Body of pancreas (tissue), 4 donors: ENCODE data around the gene NFIA. TPM values are rescaled to one million over a fixed set of nuclear protein-coding genes. Genes with fewer than 3 reads are reported as not detected.

Source experiments
- ATAC-seq: fragments of 150-250 bp; one replicate; pipeline ENCODE4 v1.9.1; 2016
- DNase-seq, 4 donors: peaks; one replicate each; pipeline ENCODE4 v3.0.0-alpha.2; 2019
- H3K27ac ChIP-seq, 4 donors: fragments of 200-600 bp; sonication (generic); 1 replicate in 3 of 4; 2 replicates in 1 of 4; pipeline versions ENCODE4 v1.5.1 to v1.6.1; 2016 to 2019; ENCODE audit warnings: mild to moderate bottlenecking in 1 of 4, mixed read lengths in 1 of 4, moderate library complexity in 1 of 4
- H3K27me3 ChIP-seq, 2 donors: fragments of 200-600 bp; sonication (generic); one replicate each; pipeline ENCODE4 v1.6.0; 2016; ENCODE audit warnings: mild to moderate bottlenecking in 1 of 2
- H3K36me3 ChIP-seq, 2 donors: fragments of 200-600 bp; sonication (generic); replicated peaks in 1 of 2; 2 replicates each; pipeline ENCODE4 v1.5.1; 2016; ENCODE audit warnings: low read depth in 2 of 2; ENCODE audit not compliant: insufficient read depth in 1 of 2
- H3K4me1 ChIP-seq: fragments of 200-600 bp; sonication (generic); one replicate; pipeline ENCODE4 v1.6.0; 2016
- H3K4me3 ChIP-seq, 2 donors: fragments of 200-600 bp; sonication (generic); 1 replicate in 1 of 2; 2 replicates in 1 of 2; pipeline ENCODE4 v1.5.1; 2016 to 2019
- H3K9me3 ChIP-seq, 3 donors: fragments of 200-600 bp; sonication (generic); 1 replicate in 2 of 3; 2 replicates in 1 of 3; pipeline ENCODE4 v1.5.1; 2016
- CTCF ChIP-seq, 7 experiments: fragments of 450-650 bp in 4 of 7; fragments of 200-600 bp in 3 of 7; sonication (generic) in 3 of 7; IDR thresholded peaks; one replicate each; pipeline ENCODE4 v1.5.1; 2016 to 2019; ENCODE audit warnings: antibody characterized with exemption in 7 of 7
- POLR2A ChIP-seq, 3 donors: fragments of 450-650 bp; IDR thresholded peaks; one replicate each; pipeline ENCODE4 v1.6.1; 2016; ENCODE audit warnings: antibody characterized with exemption in 3 of 3, mild to moderate bottlenecking in 2 of 3
- WGBS, 2 donors: methylation state at CpG; one replicate each; pipeline ENCODE4 v1.1.5; 2017; 5-methylcytosine and 5-hydroxymethylcytosine counted together
- intact Hi-C: fragments of 100-400 bp; cut with DNase I; formaldehyde crosslinking; loops from one replicate; pipeline ENCODE4 v1.15.1; 2023
- total RNA-seq, 2 donors: library from RNA; depleted of rRNA; stranded (reverse); fragments of >200 nt; gene quantifications; one replicate each; pipeline ENCODE4 v1.1.0, GENCODE V29; 2016

The NFIA gene
- total RNA-seq, 2 donors from 2014 or later, result 21.5 to 32.3 TPM

- H3K9me3 ChIP-seq, result no peaks in the 10 kb centered on the region
- intact Hi-C loops, result no loop called here
- H3K4me3 ChIP-seq, result no peak overlapping the region
- no peak for TF ChIP-seq CTCF (IDR thresholded peaks at IDR 0.05)
- TF ChIP-seq POLR2A (IDR thresholded peaks at IDR 0.05), result no peak
- ATAC-seq, result no peak
- no peak for DNase-seq
- H3K27ac ChIP-seq, result no peak overlapping the region
- peaks cover 8% of the 10 kb centered on the region for H3K4me1 ChIP-seq
- no peaks in the 10 kb centered on the region for H3K36me3 ChIP-seq
- H3K27me3 ChIP-seq, result no peaks in the 10 kb centered on the region
- 88 to 90% methylated on average over 8 of the region's 8 CpGs for WGBS, 2 donors
These were observed 116.2 kb downstream of the NFIA start for GRCh38 chr1:61198554-61198953.

- intact Hi-C loops, result no loop called here
- H3K9me3 ChIP-seq, result no peaks in the 10 kb centered on the region
- no peaks in the 10 kb centered on the region for H3K36me3 ChIP-seq
- no peak overlapping the region for H3K27ac ChIP-seq
- H3K4me1 ChIP-seq, result peaks cover 8% of the 10 kb centered on the region
- no peak for TF ChIP-seq CTCF (IDR thresholded peaks at IDR 0.05)
- TF ChIP-seq POLR2A (IDR thresholded peaks at IDR 0.05), result no peak
- no peak overlapping the region for H3K4me3 ChIP-seq
- DNase-seq, result no peak
- 86 to 90% methylated on average over 5 of the region's 5 CpGs for WGBS, 2 donors
- ATAC-seq, result no peak
- H3K27me3 ChIP-seq, result no peaks in the 10 kb centered on the region
These were observed 118.7 kb downstream of the NFIA start for GRCh38 chr1:61201035-61201434.

GRCh38 chr1:61202854-61203598 is 120.7 kb downstream of the NFIA start:
- Histone ChIP-seq H3K9me3 (no peaks in the 10 kb centered on the region), H3K4me3 (no peak overlapping the region), H3K36me3 (no peaks in the 10 kb centered on the region), H3K27ac (no peak overlapping the region), H3K4me1 (peaks cover 7% of the 10 kb centered on the region), H3K27me3 (no peaks in the 10 kb centered on the region)
- DNase-seq (no peak), ATAC-seq (no peak)
- 82 to 87% methylated on average over 11 of the region's 11 CpGs for whole genome bisulfite sequencing, 2 donors
- intact Hi-C loops, result no loop called here
- TF ChIP-seq POLR2A (IDR thresholded peaks at IDR 0.05) (no peak), CTCF (IDR thresholded peaks at IDR 0.05) (no peak)

- Histone ChIP-seq H3K4me3 (no peak overlapping the region), H3K27ac (no peak overlapping the region), H3K36me3 (no peaks in the 10 kb centered on the region), H3K27me3 (no peaks in the 10 kb centered on the region), H3K9me3 (no peaks in the 10 kb centered on the region), H3K4me1 (no peaks in the 10 kb centered on the region)
- intact Hi-C loops, result no loop called here
- TF ChIP-seq CTCF (IDR thresholded peaks at IDR 0.05) (no peak), POLR2A (IDR thresholded peaks at IDR 0.05) (no peak)
- ATAC-seq, result no peak
- WGBS, 2 donors, result 93 to 96% methylated on average over 1 of the region's 1 CpG
- no peak for DNase-seq
These were observed 122.2 kb downstream of the NFIA start for GRCh38 chr1:61204528-61204927.

GRCh38 chr1:61207416-61207815 is 125.1 kb downstream of the NFIA start:
- WGBS, 2 donors, result 87 to 90% methylated on average over 5 of the region's 5 CpGs

More at GRCh38 chr1:61207416-61207815, 125.1 kb downstream of the NFIA start:
- no peaks in the 10 kb centered on the region for H3K36me3 ChIP-seq
- intact Hi-C loops, result no loop called here
- H3K9me3 ChIP-seq, result no peaks in the 10 kb centered on the region
- ATAC-seq, result no peak
- H3K27me3 ChIP-seq, result no peaks in the 10 kb centered on the region
- H3K4me3 ChIP-seq, result no peak overlapping the region
- TF ChIP-seq CTCF (IDR thresholded peaks at IDR 0.05), result no peak
- no peak for TF ChIP-seq POLR2A (IDR thresholded peaks at IDR 0.05)
- no peaks in the 10 kb centered on the region for H3K4me1 ChIP-seq
- H3K27ac ChIP-seq, result no peak overlapping the region
- no peak for DNase-seq
